Brain microvascular endothelial cell (primary cell): Measurements from ENCODE around the gene TRIM21.
"Not testable (repeated sequence)": the region's sequence is repeated elsewhere in the genome, so short reads cannot be mapped to it uniquely, and the experiment has no call there.

Source experiments
- DNase-seq: peaks from one replicate; pipeline ENCODE4 v3.0.0-alpha.2; 2020
- H3K27ac ChIP-seq: fragments of 250-450 bp; sonication (Bioruptor Pico); 2 replicates; pipeline ENCODE4 v1.5.1; 2020; ENCODE audit warnings: mild to moderate bottlenecking, moderate library complexity
- H3K27me3 ChIP-seq: fragments of 250-450 bp; sonication (Bioruptor Pico); replicated peaks from 2 replicates; pipeline ENCODE4 v1.5.1; 2020; ENCODE audit warnings: mild to moderate bottlenecking
- H3K36me3 ChIP-seq: fragments of 250-450 bp; sonication (Bioruptor Pico); replicated peaks from 2 replicates; pipeline ENCODE4 v1.5.1; 2020; ENCODE audit warnings: mild to moderate bottlenecking
- H3K4me3 ChIP-seq: 2 replicates; pipeline ENCODE4 v1.5.1; 2011; ENCODE audit warnings: low read depth, mild to moderate bottlenecking, control low read depth, low read length, moderate library complexity
- CTCF ChIP-seq: IDR thresholded peaks from 2 replicates; pipeline ENCODE4 v1.5.1; 2011; ENCODE audit warnings: low read depth, mild to moderate bottlenecking, moderate library complexity, low read length, control low read depth, inconsistent platforms; ENCODE audit errors: missing control alignments
- in situ Hi-C: cut with HindIII; loops from 2 replicates; pipeline ENCODE4 v1.10.0; 2017; ENCODE audit warnings: low sequenced_read_pairs, low pct_ligation_motif_present

Gene TRIM21

GRCh38 chr11:4416816-4417215 lies 23.3 kb upstream of the TRIM21 start:
- DNase-seq = no peak
- H3K4me3 ChIP-seq = no peak overlapping the region
- no peaks in the 10 kb centered on the region for H3K27me3 ChIP-seq
- in situ Hi-C loops = no loop called here
- H3K27ac ChIP-seq = no peak overlapping the region
- H3K36me3 ChIP-seq = no peaks in the 10 kb centered on the region
- no peak for TF ChIP-seq CTCF

DNA sequence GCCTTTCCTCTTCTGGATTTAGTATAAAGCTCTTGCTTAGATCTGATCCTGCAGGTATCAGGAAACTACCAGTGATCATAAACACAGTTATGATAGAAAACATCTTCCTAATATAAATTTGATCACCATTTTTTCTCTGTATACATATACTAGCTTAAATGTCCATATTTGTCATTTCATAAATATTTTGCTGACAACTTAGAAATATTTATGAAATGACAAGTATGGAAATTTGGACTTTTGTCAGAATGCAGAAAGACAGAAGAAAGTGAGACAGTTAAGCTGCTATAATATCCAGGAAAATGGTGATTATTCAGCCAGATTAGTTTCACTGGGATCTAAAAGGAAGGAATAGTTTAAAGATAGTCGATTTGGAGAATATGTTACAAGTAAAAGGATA lies 22.8 kb upstream of the TRIM21 start:
- H3K27ac ChIP-seq = no peak overlapping the region
- H3K27me3 ChIP-seq = no peaks in the 10 kb centered on the region
- in situ Hi-C loops = no loop called here
- H3K36me3 ChIP-seq = no peaks in the 10 kb centered on the region
- no peak for DNase-seq
- no peak overlapping the region for H3K4me3 ChIP-seq
- TF ChIP-seq CTCF = no peak

GRCh38 chr11:4406206-4406605 lies 12.7 kb upstream of the TRIM21 start:
- H3K27ac ChIP-seq, H3K36me3 ChIP-seq, in situ Hi-C loops, DNase-seq, H3K4me3 ChIP-seq, H3K27me3 ChIP-seq: not testable (repeated sequence)

DNA sequence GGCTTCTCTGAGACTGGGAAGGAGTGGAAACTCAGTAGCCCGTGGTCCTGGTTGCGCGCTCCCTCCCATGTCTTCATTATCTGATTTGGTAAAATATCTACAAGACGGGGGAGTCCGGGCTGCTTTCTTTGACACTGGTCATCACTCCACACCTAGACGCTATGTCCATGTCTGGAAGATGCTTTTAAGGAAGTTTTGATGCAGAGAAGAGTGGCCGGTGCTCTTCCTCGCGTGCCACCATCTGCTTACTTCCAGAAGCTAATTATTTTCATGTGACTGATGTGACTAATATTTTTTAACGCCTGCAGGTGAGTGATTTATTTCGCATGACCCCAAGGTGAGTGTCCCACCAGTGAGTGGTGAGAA lies 339 bp upstream of the TRIM21 start:
- Histone ChIP-seq H3K27ac (no peak overlapping the region), H3K4me3 (peak overlapping the region; percentile 97), H3K27me3 (no peaks in the 10 kb centered on the region), H3K36me3 (peaks cover 12% of the 10 kb centered on the region)
- in situ Hi-C loops = no loop called here
- no peak for DNase-seq
- no peak for TF ChIP-seq CTCF

DNA sequence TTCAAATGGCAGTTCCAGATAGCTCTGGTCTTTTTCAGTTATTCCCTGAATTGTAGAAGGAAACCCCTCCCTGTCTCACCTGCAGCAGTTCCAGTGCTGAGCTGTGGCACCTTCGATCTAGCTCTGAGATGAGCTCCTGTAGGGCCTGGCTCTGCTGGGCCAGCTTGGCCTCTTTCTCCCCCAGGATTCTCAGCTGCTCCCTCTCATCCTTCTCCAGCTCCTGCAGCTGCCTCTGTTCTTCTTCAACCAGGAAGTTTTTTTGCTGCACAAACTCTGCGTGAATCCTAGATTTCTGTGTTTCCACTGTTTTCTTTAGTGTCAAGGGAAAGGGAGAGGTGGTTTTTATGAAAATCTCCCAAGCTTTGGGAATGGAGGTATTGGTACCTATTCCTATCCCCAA lies 5.3 kb downstream of the TRIM21 start:
- in situ Hi-C loops = no loop called here
- Histone ChIP-seq H3K4me3 (no peak overlapping the region), H3K36me3 (peaks cover 35% of the 10 kb centered on the region), H3K27me3 (no peaks in the 10 kb centered on the region), H3K27ac (no peak overlapping the region)
- DNase-seq = no peak
- TF ChIP-seq CTCF = no peak

- Histone ChIP-seq H3K4me3 (no peak overlapping the region), H3K36me3 (peaks cover 35% of the 10 kb centered on the region), H3K27ac (no peak overlapping the region), H3K27me3 (no peaks in the 10 kb centered on the region)
- in situ Hi-C loops = no loop called here
- no peak for TF ChIP-seq CTCF
- DNase-seq = no peak
Observed at GRCh38 chr11:4385978-4386740, 7.3 kb downstream of the TRIM21 start.
